ENCODE measurements around the gene LRRC1.
A peak's percentile ranks its signal among the peaks of the same experiment; 100 is the strongest.
"Not testable (repeated sequence)": the region's sequence is repeated elsewhere in the genome, so short reads cannot be mapped to it uniquely, and the experiment has no call there.

The LRRC1 gene

GRCh38 chr6:53792973-53793317, 1.9 kb upstream of the LRRC1 start:
- no peak for DNase-seq (ENCODE audit: low spot score)

- peak; percentile 24 for DNase-seq (ENCODE audit: low spot score)
Observed at GRCh38 chr6:53793318-53794136, 1.3 kb upstream of the LRRC1 start.

- DNase-seq (ENCODE audit: low spot score), result peak; percentile 55
Observed at GRCh38 chr6:53794137-53794719, 577 bp upstream of the LRRC1 start.

- no peak for DNase-seq (ENCODE audit: low spot score)
Observed at GRCh38 chr6:53795340-53795701, 516 bp downstream of the LRRC1 start.

GRCh38 chr6:53795702-53796450, 1.1 kb downstream of the LRRC1 start:
- no peak for DNase-seq (ENCODE audit: low spot score)

- no peak for DNase-seq (ENCODE audit: low spot score)
Observed at GRCh38 chr6:53796451-53796780, 1.6 kb downstream of the LRRC1 start.

- no peak for DNase-seq (ENCODE audit: low spot score)
Observed at GRCh38 chr6:53796791-53797190, 2.0 kb downstream of the LRRC1 start.

- no peak for DNase-seq (ENCODE audit: low spot score)
Observed at GRCh38 chr6:53797304-53797703, 2.5 kb downstream of the LRRC1 start.

GRCh38 chr6:53799340-53799739, 4.5 kb downstream of the LRRC1 start:
- DNase-seq (ENCODE audit: low spot score), result no peak

GRCh38 chr6:53801022-53801421, 6.2 kb downstream of the LRRC1 start:
- DNase-seq (ENCODE audit: low spot score), result no peak

- DNase-seq (ENCODE audit: low spot score), result no peak
Observed at GRCh38 chr6:53802582-53802981, 7.8 kb downstream of the LRRC1 start.

GRCh38 chr6:53803081-53803860, 8.5 kb downstream of the LRRC1 start:
- no peak for DNase-seq (ENCODE audit: low spot score)

- DNase-seq (ENCODE audit: low spot score), result no peak
Observed at GRCh38 chr6:53805016-53805415, 10.2 kb downstream of the LRRC1 start.

GRCh38 chr6:53805725-53806124, 10.9 kb downstream of the LRRC1 start:
- no peak for DNase-seq (ENCODE audit: low spot score)

- DNase-seq (ENCODE audit: low spot score), result not testable (repeated sequence)
Observed at GRCh38 chr6:53807606-53808005, 12.8 kb downstream of the LRRC1 start.

GRCh38 chr6:53808302-53808881, 13.6 kb downstream of the LRRC1 start:
- DNase-seq (ENCODE audit: low spot score), result no peak

GRCh38 chr6:53809691-53810090, 14.9 kb downstream of the LRRC1 start:
- no peak for DNase-seq (ENCODE audit: low spot score)

- no peak for DNase-seq (ENCODE audit: low spot score)
Observed at GRCh38 chr6:53811082-53811481, 16.3 kb downstream of the LRRC1 start.

GRCh38 chr6:53811746-53812145, 16.9 kb downstream of the LRRC1 start:
- no peak for DNase-seq (ENCODE audit: low spot score)

GRCh38 chr6:53813096-53813495, 18.3 kb downstream of the LRRC1 start:
- no peak for DNase-seq (ENCODE audit: low spot score)

- DNase-seq (ENCODE audit: low spot score), result no peak
Observed at GRCh38 chr6:53813801-53814200, 19.0 kb downstream of the LRRC1 start.

- no peak for DNase-seq (ENCODE audit: low spot score)
Observed at GRCh38 chr6:53814353-53814752, 19.5 kb downstream of the LRRC1 start.

Data from CD4-positive, alpha-beta T cell treated with Interleukin-15 for 4 hours (primary cell).